ENCODE measurements around the gene CNRIP1. TPM values are rescaled to one million over a fixed set of nuclear protein-coding genes. Genes with fewer than 3 reads are reported as not detected.

CNRIP1 gene
- polyA plus RNA-seq, 1 donor (not counting 4 experiments of a cell fraction or from before 2014, with no cell fraction given): 0.04 TPM

DNA sequence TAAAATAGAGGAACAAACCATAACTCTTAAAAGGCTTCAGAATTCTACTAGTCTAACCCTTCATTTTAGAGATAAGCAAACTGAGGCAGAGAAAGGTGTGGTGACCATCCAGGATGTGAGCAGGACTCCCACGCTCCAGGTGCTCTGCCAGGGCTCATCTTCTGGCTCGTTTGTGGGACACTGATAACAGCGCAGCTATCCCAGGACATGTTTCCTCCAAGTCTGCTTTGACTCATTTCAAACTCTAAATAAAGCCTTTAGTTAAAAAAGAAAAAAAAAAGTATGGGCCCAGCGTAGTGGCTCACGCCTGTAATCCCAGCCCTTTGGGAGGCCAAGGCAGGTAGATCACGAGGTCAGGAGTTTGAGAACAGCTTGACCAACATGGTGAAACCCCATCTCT lies 28.4 kb downstream of the CNRIP1 start:
- TF ChIP-seq, protein P1, sequence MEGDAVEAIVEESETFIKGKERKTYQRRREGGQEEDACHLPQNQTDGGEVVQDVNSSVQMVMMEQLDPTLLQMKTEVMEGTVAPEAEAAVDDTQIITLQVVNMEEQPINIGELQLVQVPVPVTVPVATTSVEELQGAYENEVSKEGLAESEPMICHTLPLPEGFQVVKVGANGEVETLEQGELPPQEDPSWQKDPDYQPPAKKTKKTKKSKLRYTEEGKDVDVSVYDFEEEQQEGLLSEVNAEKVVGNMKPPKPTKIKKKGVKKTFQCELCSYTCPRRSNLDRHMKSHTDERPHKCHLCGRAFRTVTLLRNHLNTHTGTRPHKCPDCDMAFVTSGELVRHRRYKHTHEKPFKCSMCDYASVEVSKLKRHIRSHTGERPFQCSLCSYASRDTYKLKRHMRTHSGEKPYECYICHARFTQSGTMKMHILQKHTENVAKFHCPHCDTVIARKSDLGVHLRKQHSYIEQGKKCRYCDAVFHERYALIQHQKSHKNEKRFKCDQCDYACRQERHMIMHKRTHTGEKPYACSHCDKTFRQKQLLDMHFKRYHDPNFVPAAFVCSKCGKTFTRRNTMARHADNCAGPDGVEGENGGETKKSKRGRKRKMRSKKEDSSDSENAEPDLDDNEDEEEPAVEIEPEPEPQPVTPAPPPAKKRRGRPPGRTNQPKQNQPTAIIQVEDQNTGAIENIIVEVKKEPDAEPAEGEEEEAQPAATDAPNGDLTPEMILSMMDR (optimal IDR thresholded peaks at IDR 0.05 in 1 of 3, IDR thresholded peaks at IDR 0.05 in 1 of 3, conservative IDR thresholded peaks at IDR 0.05 in 1 of 3; ENCODE audit: extremely low read depth in 1 of 3, insufficient read depth in 2 of 3, low read length in 3 of 3): no peak
- no peak for TF ChIP-seq EZH2 (IDR thresholded peaks at IDR 0.05; ENCODE audit: low read length)
- dilution Hi-C loops (cut with MboI; ENCODE audit: extremely low pct_ligation_motif_present, low sequenced_read_pairs): no loop called here

DNA sequence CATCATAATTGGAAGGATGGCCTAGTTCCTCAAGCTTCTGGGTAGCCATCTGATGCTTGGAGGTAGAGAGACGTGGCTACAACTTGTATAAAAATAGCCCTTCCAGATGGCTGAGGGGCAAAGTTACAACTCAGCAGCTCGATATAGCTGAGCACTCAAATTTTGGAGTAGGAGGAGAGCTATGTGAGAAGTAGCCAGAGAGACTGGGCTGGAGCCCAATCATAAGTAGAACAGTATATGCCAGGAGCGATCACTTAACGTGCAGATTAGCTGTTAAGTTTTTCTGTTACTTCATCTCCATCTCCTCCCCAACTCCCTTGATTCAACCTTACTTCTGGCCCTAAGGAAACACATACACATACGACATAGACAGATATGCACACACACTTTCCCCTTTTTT lies 28.8 kb downstream of the CNRIP1 start:
- Histone ChIP-seq H3K9ac (ENCODE audit: control insufficient read depth, extremely low read depth, insufficient read depth, low read length) (no peak overlapping the region), H3K4me3 (ENCODE audit: control insufficient read depth in 2 of 3, extremely low read depth in 1 of 3, insufficient read depth in 2 of 3, low read depth in 1 of 3, low read length in 3 of 3) (no peak overlapping the region), H2AFZ (ENCODE audit: control insufficient read depth, low read length) (no peak overlapping the region), H4K20me1 (ENCODE audit: control insufficient read depth, extremely low read depth, insufficient read depth, low read length) (no peaks in the 10 kb centered on the region), H3K9me1 (ENCODE audit: control insufficient read depth, extremely low read depth, insufficient read depth, low read length) (no peaks in the 10 kb centered on the region), H3K9me3 (ENCODE audit: control insufficient read depth, low read depth, low read length) (no peaks in the 10 kb centered on the region), H3K79me2 (ENCODE audit: control insufficient read depth, insufficient read depth, low read length) (no peaks in the 10 kb centered on the region), H3K27me3 (ENCODE audit: control insufficient read depth, extremely low read depth, insufficient read depth, low read length) (no peaks in the 10 kb centered on the region), H3K27ac (ENCODE audit: control insufficient read depth, insufficient read depth, low read length) (no peak overlapping the region), H3K4me1 (ENCODE audit: control insufficient read depth, extremely low read depth, insufficient read depth, low read length) (no peaks in the 10 kb centered on the region), H3K4me2 (ENCODE audit: control insufficient read depth, extremely low read depth, insufficient read depth, low read depth, low read length) (no peak overlapping the region), H3K36me3 (ENCODE audit: control insufficient read depth in 2 of 2, extremely low read depth in 1 of 2, insufficient read depth in 2 of 2, low read length in 2 of 2) (no peaks in the 10 kb centered on the region)
- DNase-seq (ENCODE audit: low read depth, low spot score) (no peak), FAIRE-seq (no peak)
- dilution Hi-C loops (cut with MboI; ENCODE audit: extremely low pct_ligation_motif_present, low sequenced_read_pairs): no loop called here
- no peak for TF ChIP-seq EZH2 (IDR thresholded peaks at IDR 0.05; ENCODE audit: low read length)
- TF ChIP-seq, protein P1 (optimal IDR thresholded peaks at IDR 0.05 in 1 of 3, IDR thresholded peaks at IDR 0.05 in 1 of 3, conservative IDR thresholded peaks at IDR 0.05 in 1 of 3; ENCODE audit: extremely low read depth in 1 of 3, insufficient read depth in 2 of 3, low read length in 3 of 3): no peak

More for the DNA sequence above, 28.4 kb downstream of the CNRIP1 start:
- H3K4me2 ChIP-seq (ENCODE audit: control insufficient read depth, extremely low read depth, insufficient read depth, low read depth, low read length): no peak overlapping the region
- H3K79me2 ChIP-seq (ENCODE audit: control insufficient read depth, insufficient read depth, low read length): no peaks in the 10 kb centered on the region
- no peak overlapping the region for H3K27ac ChIP-seq (ENCODE audit: control insufficient read depth, insufficient read depth, low read length)
- H3K9me1 ChIP-seq (ENCODE audit: control insufficient read depth, extremely low read depth, insufficient read depth, low read length): no peaks in the 10 kb centered on the region
- no peaks in the 10 kb centered on the region for H3K36me3 ChIP-seq (ENCODE audit: control insufficient read depth in 2 of 2, extremely low read depth in 1 of 2, insufficient read depth in 2 of 2, low read length in 2 of 2)
- H3K9me3 ChIP-seq (ENCODE audit: control insufficient read depth, low read depth, low read length): no peaks in the 10 kb centered on the region
- H2AFZ ChIP-seq (ENCODE audit: control insufficient read depth, low read length): no peak overlapping the region
- no peak overlapping the region for H3K9ac ChIP-seq (ENCODE audit: control insufficient read depth, extremely low read depth, insufficient read depth, low read length)
- no peaks in the 10 kb centered on the region for H3K4me1 ChIP-seq (ENCODE audit: control insufficient read depth, extremely low read depth, insufficient read depth, low read length)
- no peaks in the 10 kb centered on the region for H4K20me1 ChIP-seq (ENCODE audit: control insufficient read depth, extremely low read depth, insufficient read depth, low read length)
- H3K27me3 ChIP-seq (ENCODE audit: control insufficient read depth, extremely low read depth, insufficient read depth, low read length): no peaks in the 10 kb centered on the region
- DNase-seq (ENCODE audit: low read depth, low spot score) (no peak), FAIRE-seq (no peak)
- H3K4me3 ChIP-seq (ENCODE audit: control insufficient read depth in 2 of 3, extremely low read depth in 1 of 3, insufficient read depth in 2 of 3, low read depth in 1 of 3, low read length in 3 of 3): no peak overlapping the region
